Parathyroid adenoma (tissue), 2 donors: Measurements from ENCODE around the gene SYNGR4.

Experiments used
- H2AFZ ChIP-seq: fragments of 300-600 bp; sonication (generic); one replicate; pipeline ENCODE4 v1.7.0; 2017; ENCODE audit warnings: antibody characterized with exemption, mild to moderate bottlenecking
- H3K27ac ChIP-seq: fragments of 300-600 bp; sonication (generic); one replicate; pipeline ENCODE4 v1.7.0; 2017
- H3K27me3 ChIP-seq: fragments of 300-600 bp; sonication (generic); one replicate; pipeline ENCODE4 v1.7.0; 2017; ENCODE audit warnings: low read length; ENCODE audit not compliant: control insufficient read depth, insufficient read depth
- H3K36me3 ChIP-seq: fragments of 300-600 bp; sonication (generic); one replicate; pipeline ENCODE4 v1.7.0; 2017; ENCODE audit warnings: low read length; ENCODE audit not compliant: control insufficient read depth, insufficient read depth
- H3K4me1 ChIP-seq: fragments of 300-600 bp; sonication (generic); one replicate; pipeline ENCODE4 v1.7.0; 2017; ENCODE audit warnings: control low read depth
- H3K4me2 ChIP-seq: fragments of 300-600 bp; sonication (generic); one replicate; pipeline ENCODE4 v1.7.0; 2017; ENCODE audit warnings: low read length
- H3K4me3 ChIP-seq: fragments of 300-600 bp; sonication (generic); one replicate; pipeline ENCODE4 v1.7.0; 2017; ENCODE audit warnings: low read depth, low read length
- H3K79me2 ChIP-seq: fragments of 300-600 bp; sonication (generic); one replicate; pipeline ENCODE4 v1.7.0; 2017; ENCODE audit warnings: control low read depth
- H3K9ac ChIP-seq: fragments of 300-600 bp; sonication (generic); one replicate; pipeline ENCODE4 v1.7.0; 2017; ENCODE audit warnings: mild to moderate bottlenecking
- H3K9me3 ChIP-seq: fragments of 300-600 bp; sonication (generic); one replicate; pipeline ENCODE4 v1.7.0; 2017; ENCODE audit warnings: low read length; ENCODE audit not compliant: control insufficient read depth
- TF ChIP-seq, protein P1 (sequence below): fragments of 300-600 bp; sonication (generic); IDR thresholded peaks from one replicate; pipeline ENCODE4 v1.7.0; 2017; ENCODE audit warnings: antibody characterized with exemption, mild to moderate bottlenecking
- donor health status: primary hyperparathyroidism.

Gene SYNGR4

DNA sequence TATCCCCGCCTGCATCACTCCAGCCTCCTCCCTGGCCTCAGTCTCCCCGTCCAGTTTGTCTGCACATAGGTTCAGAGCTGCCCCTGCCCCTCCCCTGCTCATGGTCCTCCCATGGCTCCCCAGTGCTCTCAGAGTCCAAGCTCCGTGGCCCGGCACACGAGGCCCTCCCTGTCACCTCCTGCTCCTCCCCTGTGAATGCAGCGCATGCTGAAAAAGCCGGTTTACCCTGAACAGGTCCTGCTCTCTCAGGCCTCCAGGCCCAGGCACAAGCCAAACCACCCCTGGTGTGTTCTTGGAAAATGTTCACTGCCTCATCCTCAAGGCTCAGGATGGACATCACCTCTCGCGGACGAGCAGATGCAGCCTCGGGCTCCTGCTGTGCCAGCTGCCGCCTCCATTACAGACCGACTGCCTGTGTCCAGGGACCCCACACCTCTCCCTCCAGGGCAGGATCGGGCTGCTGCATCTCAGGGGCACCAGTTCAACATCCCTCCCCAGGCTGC, 25.9 kb upstream of the SYNGR4 start:
- no peaks in the 10 kb centered on the region for H3K79me2 ChIP-seq
- H2AFZ ChIP-seq, result no peak overlapping the region
- H3K9me3 ChIP-seq, result no peaks in the 10 kb centered on the region
- H3K9ac ChIP-seq, result no peak overlapping the region
- H3K36me3 ChIP-seq, result no peaks in the 10 kb centered on the region
- no peak overlapping the region for H3K27ac ChIP-seq
- no peaks in the 10 kb centered on the region for H3K4me1 ChIP-seq
- no peak overlapping the region for H3K4me2 ChIP-seq
- no peaks in the 10 kb centered on the region for H3K27me3 ChIP-seq
- H3K4me3 ChIP-seq, result no peak overlapping the region
- TF ChIP-seq, protein P1, sequence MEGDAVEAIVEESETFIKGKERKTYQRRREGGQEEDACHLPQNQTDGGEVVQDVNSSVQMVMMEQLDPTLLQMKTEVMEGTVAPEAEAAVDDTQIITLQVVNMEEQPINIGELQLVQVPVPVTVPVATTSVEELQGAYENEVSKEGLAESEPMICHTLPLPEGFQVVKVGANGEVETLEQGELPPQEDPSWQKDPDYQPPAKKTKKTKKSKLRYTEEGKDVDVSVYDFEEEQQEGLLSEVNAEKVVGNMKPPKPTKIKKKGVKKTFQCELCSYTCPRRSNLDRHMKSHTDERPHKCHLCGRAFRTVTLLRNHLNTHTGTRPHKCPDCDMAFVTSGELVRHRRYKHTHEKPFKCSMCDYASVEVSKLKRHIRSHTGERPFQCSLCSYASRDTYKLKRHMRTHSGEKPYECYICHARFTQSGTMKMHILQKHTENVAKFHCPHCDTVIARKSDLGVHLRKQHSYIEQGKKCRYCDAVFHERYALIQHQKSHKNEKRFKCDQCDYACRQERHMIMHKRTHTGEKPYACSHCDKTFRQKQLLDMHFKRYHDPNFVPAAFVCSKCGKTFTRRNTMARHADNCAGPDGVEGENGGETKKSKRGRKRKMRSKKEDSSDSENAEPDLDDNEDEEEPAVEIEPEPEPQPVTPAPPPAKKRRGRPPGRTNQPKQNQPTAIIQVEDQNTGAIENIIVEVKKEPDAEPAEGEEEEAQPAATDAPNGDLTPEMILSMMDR, result no peak

DNA sequence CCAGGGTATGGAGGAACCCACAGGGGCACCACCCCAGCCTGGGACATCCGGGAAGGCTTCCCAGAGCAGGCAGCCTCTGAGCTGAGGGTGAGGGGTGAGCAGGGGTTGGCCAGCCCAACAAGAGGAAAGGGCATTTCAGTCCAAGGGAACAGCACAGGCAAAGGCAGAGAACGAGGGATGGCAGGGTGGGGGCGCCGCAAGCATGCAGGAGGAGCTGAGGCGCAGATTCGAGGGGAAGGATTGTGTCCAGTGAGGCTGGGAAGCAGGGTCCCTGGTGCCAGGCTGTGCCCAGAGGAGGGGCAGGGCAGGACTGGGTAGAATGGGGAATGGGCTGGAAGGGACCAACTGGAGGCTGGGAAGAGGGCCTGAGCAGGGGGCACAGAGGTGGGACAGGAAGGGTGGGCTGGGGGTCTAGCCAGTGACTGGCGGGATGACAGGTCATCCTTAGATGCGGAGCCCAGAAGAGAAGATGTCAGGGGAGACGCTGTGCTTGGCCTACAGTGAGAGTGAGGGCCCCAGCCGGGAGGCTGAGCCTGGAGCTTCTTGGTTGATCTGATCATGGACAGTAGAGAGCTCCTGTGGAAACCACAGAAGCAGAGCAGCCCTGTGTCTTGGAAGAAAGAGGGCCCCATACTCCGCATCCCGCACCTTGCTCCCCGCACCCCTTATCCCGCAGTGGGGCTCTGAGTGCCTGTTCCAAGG, 25.2 kb upstream of the SYNGR4 start:
- no peak overlapping the region for H3K27ac ChIP-seq
- H3K4me1 ChIP-seq, result no peaks in the 10 kb centered on the region
- no peaks in the 10 kb centered on the region for H3K27me3 ChIP-seq
- H3K4me3 ChIP-seq, result no peak overlapping the region
- no peaks in the 10 kb centered on the region for H3K79me2 ChIP-seq
- no peak overlapping the region for H3K4me2 ChIP-seq
- no peak overlapping the region for H2AFZ ChIP-seq
- no peak overlapping the region for H3K9ac ChIP-seq
- H3K9me3 ChIP-seq, result no peaks in the 10 kb centered on the region
- TF ChIP-seq, protein P1, result no peak
- H3K36me3 ChIP-seq, result no peaks in the 10 kb centered on the region

DNA sequence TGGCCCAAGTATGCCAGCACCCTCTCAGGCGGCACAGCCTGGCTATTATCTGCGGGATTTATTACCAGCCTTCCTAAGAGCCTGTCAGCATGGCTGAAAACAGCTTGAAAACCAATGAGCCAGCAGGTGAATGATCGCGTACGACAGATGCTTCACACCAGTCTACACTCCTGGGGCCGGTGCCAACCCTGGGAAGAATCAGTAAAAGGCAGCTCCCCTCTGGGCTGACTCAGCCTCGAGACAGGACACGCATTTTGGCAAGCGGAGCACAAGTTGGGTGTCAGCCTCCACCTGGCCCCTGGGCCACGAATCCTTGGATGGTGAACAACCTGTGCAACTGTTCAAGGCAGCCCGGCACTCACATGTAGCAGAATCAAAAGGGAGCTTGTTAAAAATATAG, 23.2 kb upstream of the SYNGR4 start:
- TF ChIP-seq, protein P1, result no peak
- no peak overlapping the region for H3K27ac ChIP-seq
- H3K36me3 ChIP-seq, result no peaks in the 10 kb centered on the region
- H3K9me3 ChIP-seq, result no peaks in the 10 kb centered on the region
- H3K79me2 ChIP-seq, result no peaks in the 10 kb centered on the region
- no peak overlapping the region for H3K4me3 ChIP-seq
- no peak overlapping the region for H2AFZ ChIP-seq
- no peak overlapping the region for H3K4me2 ChIP-seq
- H3K4me1 ChIP-seq, result no peaks in the 10 kb centered on the region
- no peaks in the 10 kb centered on the region for H3K27me3 ChIP-seq
- H3K9ac ChIP-seq, result no peak overlapping the region

DNA sequence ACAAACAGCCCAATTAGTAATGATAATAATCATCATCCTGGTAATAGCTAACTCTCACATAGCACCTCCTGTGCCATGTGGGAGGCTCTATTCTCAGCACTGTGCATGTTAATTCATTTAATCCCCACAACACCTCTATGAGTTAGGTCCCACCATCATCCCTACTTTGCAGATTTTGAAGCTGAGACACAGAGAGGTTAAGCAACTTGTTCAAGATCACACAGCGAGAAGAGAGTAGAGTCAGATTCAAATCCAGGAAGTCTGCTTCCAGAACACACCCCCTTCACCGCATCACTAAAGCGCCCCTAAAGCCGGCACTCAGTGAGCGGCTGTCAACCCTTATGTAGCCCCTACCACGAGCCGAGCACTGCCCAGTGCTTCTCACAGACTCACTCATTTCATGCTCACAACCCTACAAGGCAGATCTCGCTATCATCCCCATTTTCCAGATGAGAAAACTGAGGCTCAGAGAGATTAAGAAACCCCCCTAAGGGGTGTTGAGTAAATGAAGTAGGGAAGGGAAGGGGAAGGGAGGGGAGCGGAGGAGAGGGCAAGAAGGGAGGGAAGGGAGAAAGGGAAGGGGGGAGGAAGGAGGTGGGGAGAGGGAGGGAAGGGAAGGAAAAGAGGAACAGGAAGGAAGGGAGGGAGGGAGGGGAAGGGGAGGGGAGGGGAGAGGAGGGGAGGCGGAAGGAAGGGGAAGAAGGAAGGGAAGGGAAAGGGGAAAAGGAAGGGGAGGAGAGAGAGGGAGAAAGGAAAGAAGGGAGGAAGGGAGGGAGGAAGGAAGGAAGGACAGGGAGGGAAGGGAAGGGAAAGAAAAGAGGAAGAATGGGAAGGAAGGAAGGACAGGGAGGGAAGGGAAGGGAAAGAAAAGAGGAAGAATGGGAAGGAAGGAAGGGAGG, 22.4 kb upstream of the SYNGR4 start:
- Histone ChIP-seq H3K36me3 (no peaks in the 10 kb centered on the region), H3K9ac (no peak overlapping the region), H2AFZ (no peak overlapping the region), H3K9me3 (no peaks in the 10 kb centered on the region), H3K79me2 (no peaks in the 10 kb centered on the region), H3K27ac (no peak overlapping the region), H3K4me1 (no peaks in the 10 kb centered on the region), H3K4me3 (no peak overlapping the region), H3K27me3 (no peaks in the 10 kb centered on the region), H3K4me2 (no peak overlapping the region)
- TF ChIP-seq, protein P1, result no peak
